Measurements from ENCODE around the gene TNFRSF12A. TPM values are rescaled to one million over a fixed set of nuclear protein-coding genes. Genes with fewer than 3 reads are reported as not detected.

The TNFRSF12A gene, protein sequence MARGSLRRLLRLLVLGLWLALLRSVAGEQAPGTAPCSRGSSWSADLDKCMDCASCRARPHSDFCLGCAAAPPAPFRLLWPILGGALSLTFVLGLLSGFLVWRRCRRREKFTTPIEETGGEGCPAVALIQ
- total RNA-seq (1 to 10 TPM in 3 of 5 experiments, under 1 TPM in 2; 0.57 to 5.9 (median 1.1) TPM), polyA plus RNA-seq (not detected), total RNA-seq (3.9 reads per million, percentile 20 among the genes with 10 or more reads in this experiment)

DNA sequence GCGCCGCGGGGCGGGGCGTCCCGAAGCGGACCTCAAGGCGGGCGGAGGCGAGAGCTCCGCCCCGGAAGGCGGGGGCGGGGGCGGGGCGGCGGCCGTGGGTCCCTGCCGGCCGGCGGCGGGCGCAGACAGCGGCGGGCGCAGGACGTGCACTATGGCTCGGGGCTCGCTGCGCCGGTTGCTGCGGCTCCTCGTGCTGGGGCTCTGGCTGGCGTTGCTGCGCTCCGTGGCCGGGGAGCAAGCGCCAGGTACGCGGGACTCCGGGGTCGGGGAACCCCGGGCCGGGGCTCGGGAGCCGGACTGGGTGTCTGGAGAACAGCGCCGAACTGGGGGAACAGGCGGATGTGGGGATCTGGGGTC lies at the start of gene TNFRSF12A:
TSS of gene TNFRSF12A (plus strand) at position 122 of the 357 bp plus-strand sequence. CDS start at position 152, 30 bp downstream.
- ATAC-seq (peak; percentile 33), DNase-seq (peak in 5 of 9 donors; percentile 26 to 80 (median 45))
- CTCF ChIA-PET = interaction anchor here (1.0 to 3.0 kb wide), 5 partner anchors 8 to 71 kb away, joined by 3 to 17 read pairs (median 5); no protein-coding TSS in a partner anchor
- Histone ChIP-seq H3K27me3 (ENCODE audit: control insufficient read depth in 2 of 2, insufficient read depth in 2 of 2, low read length in 2 of 2) (no peaks in the 10 kb centered on the region), H3K27ac (ENCODE audit: low read depth, low read length) (peak within 1 kb of the TSS; percentile 63), H3K4me1 (ENCODE audit: control insufficient read depth in 2 of 2, insufficient read depth in 2 of 2, low read length in 2 of 2) (peaks cover 36 to 43% of the 10 kb centered on the region in 2 donors), H3K9me3 (ENCODE audit: control insufficient read depth in 2 of 3, low read length in 3 of 3) (no peaks in the 10 kb centered on the region), H3K36me3 (ENCODE audit: control insufficient read depth in 2 of 3, insufficient read depth in 3 of 3, low read length in 3 of 3) (no peaks in the 10 kb centered on the region), H3K4me3 (ENCODE audit: low read length) (peak within 1 kb of the TSS; percentile 58)
- peaks cover 12 to 55% (median 46%) of the 10 kb centered on the region in 7 donors for H3K4me1 Mint-ChIP-seq
- peak within 1 kb of the TSS; percentile 72 to 98 (median 88) for H3K27ac Mint-ChIP-seq
- peaks cover 0 to 3% (median 0%) of the 10 kb centered on the region in 5 donors for H3K36me3 Mint-ChIP-seq
- H3K4me3 Mint-ChIP-seq = peak within 1 kb of the TSS; percentile 86 to 93 (median 91)
- peaks cover 0 to 17% (median 0%) of the 10 kb centered on the region in 5 donors for H3K27me3 Mint-ChIP-seq
- POLR2A ChIA-PET = interaction anchor here (1.0 to 2.6 kb wide), 8 partner anchors 9 to 114 kb away, joined by 3 to 12 read pairs (median 8); partner anchors contain the start of genes PKMYT1 and ZNF213
- no peaks in the 10 kb centered on the region for H3K9me3 Mint-ChIP-seq
- intact Hi-C loops (cut with micrococcal nuclease) = loop anchor here (1.0 to 10.0 kb wide), 9 partner anchors 8 to 1232 kb away; partner anchors contain the start of genes CEMP1 (in 1 of the 2), CLUAP1 (in 1 of the 2), FLYWCH1 (in 1 of the 2) and PDPK1 (in 1 of the 2)

DNA sequence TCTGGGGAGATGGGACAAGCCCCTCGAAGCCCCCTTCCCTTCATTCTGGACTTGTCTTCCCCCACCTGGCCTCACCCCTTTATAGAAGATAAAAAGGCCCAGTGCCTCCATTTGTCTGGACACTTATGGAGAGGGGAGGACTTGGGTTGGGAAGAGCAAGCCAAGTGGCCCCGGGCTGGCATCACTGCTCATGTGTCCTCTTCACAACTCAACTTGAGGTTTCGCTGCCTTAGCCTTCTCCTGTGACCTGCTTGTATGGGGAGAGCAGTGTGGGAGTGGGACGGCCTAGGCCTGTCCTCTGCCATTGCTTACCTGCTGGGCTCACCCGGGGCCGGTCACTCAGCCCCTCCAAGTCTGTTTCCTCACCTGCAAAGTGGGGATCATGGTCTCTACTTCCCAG lies 49.6 kb upstream of the TNFRSF12A start:
- Histone ChIP-seq H3K27ac (ENCODE audit: low read depth, low read length) (no peak overlapping the region), H3K27me3 (ENCODE audit: control insufficient read depth in 2 of 2, insufficient read depth in 2 of 2, low read length in 2 of 2) (peaks cover 0 to 21% of the 10 kb centered on the region in 2 donors), H3K9me3 (ENCODE audit: control insufficient read depth in 2 of 3, low read length in 3 of 3) (no peaks in the 10 kb centered on the region), H3K4me1 (ENCODE audit: control insufficient read depth in 2 of 2, insufficient read depth in 2 of 2, low read length in 2 of 2) (peaks cover 10 to 15% of the 10 kb centered on the region in 2 donors), H3K36me3 (ENCODE audit: control insufficient read depth in 2 of 3, insufficient read depth in 3 of 3, low read length in 3 of 3) (no peaks in the 10 kb centered on the region), H3K4me3 (ENCODE audit: low read length) (no peak overlapping the region)
- intact Hi-C loops (cut with micrococcal nuclease) = loop anchor here in 1 of 2 donors (1.0 to 2.0 kb wide), 2 partner anchors 10 to 50 kb away; partner anchors contain the start of genes PKMYT1 and TNFRSF12A
- ChIA-PET CTCF (no interaction called here), POLR2A (interaction anchor here (1.1 kb wide), 1 partner anchor 25 kb away, joined by 3 read pairs; no protein-coding TSS in a partner anchor)
- Mint-ChIP-seq H3K4me1 (peaks cover 7 to 24% (median 14%) of the 10 kb centered on the region in 7 donors), H3K9me3 (peaks cover 0 to 3% (median 0%) of the 10 kb centered on the region in 11 donors), H3K4me3 (peak overlapping the region; percentile 32 to 78 (median 52)), H3K27ac (peak overlapping the region in 2 of 9 donors; percentile 42 to 62), H3K36me3 (peaks cover 0 to 1% (median 0%) of the 10 kb centered on the region in 5 donors), H3K27me3 (peaks cover 8 to 15% (median 10%) of the 10 kb centered on the region in 5 donors)
- ATAC-seq = no peak
- DNase-seq = no peak

DNA sequence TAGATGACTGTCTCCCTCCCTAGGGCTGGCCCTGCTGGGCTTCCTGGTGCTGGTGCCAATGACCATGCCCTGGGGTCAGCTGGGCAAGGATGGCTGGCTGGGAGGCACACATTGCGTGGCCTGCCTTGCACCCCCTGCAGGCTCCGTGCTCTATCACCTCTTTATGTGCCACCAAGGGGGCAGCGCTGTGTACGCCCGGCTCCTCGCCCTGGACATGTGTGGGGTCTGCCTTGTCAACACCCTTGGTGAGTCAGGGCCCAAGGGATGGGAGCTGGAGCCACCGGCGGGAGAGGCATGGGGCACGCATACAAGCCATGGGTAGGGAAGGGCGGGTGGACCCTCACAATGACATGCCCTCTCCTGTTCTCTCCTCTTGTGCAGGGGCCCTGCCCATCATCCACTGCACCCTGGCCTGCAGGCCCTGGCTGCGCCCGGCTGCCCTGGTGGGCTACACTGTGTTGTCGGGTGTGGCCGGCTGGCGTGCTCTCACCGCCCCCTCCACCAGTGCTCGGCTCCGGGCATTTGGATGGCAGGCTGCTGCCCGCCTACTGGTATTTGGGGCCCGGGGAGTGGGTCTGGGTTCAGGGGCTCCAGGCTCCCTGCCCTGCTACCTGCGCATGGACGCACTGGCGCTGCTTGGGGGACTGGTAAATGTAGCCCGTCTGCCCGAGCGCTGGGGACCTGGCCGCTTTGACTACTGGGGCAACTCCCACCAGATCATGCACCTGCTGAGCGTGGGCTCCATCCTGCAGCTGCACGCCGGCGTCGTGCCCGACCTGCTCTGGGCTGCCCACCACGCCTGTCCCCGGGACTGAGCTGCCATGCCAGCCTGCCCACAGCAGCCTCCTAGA lies 48.8 kb upstream of the TNFRSF12A start:
- H3K4me3 Mint-ChIP-seq = peak overlapping the region in 9 of 10 donors; percentile 32 to 78 (median 55)
- H3K36me3 Mint-ChIP-seq = peaks cover 0 to 1% (median 0%) of the 10 kb centered on the region in 5 donors
- H3K27me3 Mint-ChIP-seq = peaks cover 8 to 15% (median 10%) of the 10 kb centered on the region in 5 donors
- CTCF ChIA-PET = no interaction called here
- intact Hi-C loops (cut with micrococcal nuclease) = loop anchor here in 1 of 2 donors (2.0 kb wide), 1 partner anchor 49 kb away; the partner anchor contains the start of gene TNFRSF12A
- no peak for DNase-seq
- peaks cover 6 to 7% of the 10 kb centered on the region in 2 donors for H3K4me1 ChIP-seq (ENCODE audit: control insufficient read depth in 2 of 2, insufficient read depth in 2 of 2, low read length in 2 of 2)
- no peak overlapping the region for H3K4me3 ChIP-seq (ENCODE audit: low read length)
- POLR2A ChIA-PET = no interaction called here
- H3K27ac Mint-ChIP-seq = no peak overlapping the region
- H3K27me3 ChIP-seq (ENCODE audit: control insufficient read depth in 2 of 2, insufficient read depth in 2 of 2, low read length in 2 of 2) = peaks cover 0 to 15% of the 10 kb centered on the region in 2 donors
- H3K4me1 Mint-ChIP-seq = peaks cover 5 to 22% (median 11%) of the 10 kb centered on the region in 7 donors
- ATAC-seq = no peak
- no peak overlapping the region for H3K27ac ChIP-seq (ENCODE audit: low read depth, low read length)
- H3K9me3 ChIP-seq (ENCODE audit: control insufficient read depth in 2 of 3, low read length in 3 of 3) = no peaks in the 10 kb centered on the region
- peaks cover 0 to 3% (median 0%) of the 10 kb centered on the region in 11 donors for H3K9me3 Mint-ChIP-seq
- no peaks in the 10 kb centered on the region for H3K36me3 ChIP-seq (ENCODE audit: control insufficient read depth in 2 of 3, insufficient read depth in 3 of 3, low read length in 3 of 3)

DNA sequence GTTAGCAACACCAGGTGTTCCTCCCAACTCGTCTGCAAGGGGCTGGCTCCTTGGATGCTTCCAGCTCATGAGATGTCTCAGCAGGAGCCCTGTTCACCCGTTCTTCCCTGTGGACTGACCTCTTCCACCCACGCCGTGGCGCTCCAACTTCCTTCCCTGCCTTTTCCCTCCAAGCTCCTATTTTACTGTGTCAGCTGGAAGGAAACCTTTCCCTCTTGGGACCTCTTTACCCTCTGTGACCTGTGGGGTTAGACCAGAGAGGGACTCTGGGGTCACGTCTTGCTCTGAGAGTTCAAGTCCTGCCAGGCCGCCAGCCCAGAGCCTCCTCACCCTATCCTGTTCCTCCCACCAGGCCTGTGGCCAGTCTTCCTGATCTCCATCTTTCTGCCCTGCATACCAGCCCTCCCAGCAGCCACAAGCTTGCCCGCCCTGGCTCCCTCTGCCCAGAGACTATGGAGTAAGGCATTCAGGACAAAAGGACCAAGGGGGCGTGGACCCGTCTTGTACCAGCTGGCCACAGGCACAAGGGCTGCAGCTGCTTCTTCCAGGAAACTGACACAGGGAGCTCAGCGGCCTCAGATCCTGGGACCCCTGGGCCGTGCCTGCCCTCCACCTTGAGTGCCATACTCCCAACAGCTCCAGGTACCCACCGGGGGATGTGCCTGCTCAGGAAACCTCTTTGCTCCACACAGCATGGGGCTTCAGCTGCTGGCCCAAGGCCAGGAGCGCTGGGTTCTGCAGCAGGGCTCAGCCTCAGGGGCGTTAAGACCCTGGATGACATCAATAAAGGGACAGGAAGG lies 48.0 kb upstream of the TNFRSF12A start:
- H3K4me3 Mint-ChIP-seq = peak overlapping the region in 3 of 10 donors; percentile 32 to 68 (median 53)
- H3K36me3 ChIP-seq (ENCODE audit: control insufficient read depth in 2 of 3, insufficient read depth in 3 of 3, low read length in 3 of 3) = no peaks in the 10 kb centered on the region
- H3K9me3 Mint-ChIP-seq = peaks cover 0 to 3% (median 0%) of the 10 kb centered on the region in 11 donors
- ChIA-PET POLR2A (interaction anchor here (1.0 kb wide), 1 partner anchor 9 kb away, joined by 3 read pairs; no protein-coding TSS in a partner anchor), CTCF (interaction anchor here (0.9 to 1.2 kb wide), 2 partner anchors 11 to 12 kb away, joined by 3 to 4 read pairs; no protein-coding TSS in a partner anchor)
- H3K4me1 ChIP-seq (ENCODE audit: control insufficient read depth in 2 of 2, insufficient read depth in 2 of 2, low read length in 2 of 2) = peaks cover 6 to 7% of the 10 kb centered on the region in 2 donors
- peaks cover 8 to 15% (median 9%) of the 10 kb centered on the region in 5 donors for H3K27me3 Mint-ChIP-seq
- ATAC-seq (no peak), DNase-seq (no peak)
- H3K4me1 Mint-ChIP-seq = peaks cover 5 to 22% (median 11%) of the 10 kb centered on the region in 7 donors
- no peaks in the 10 kb centered on the region for H3K9me3 ChIP-seq (ENCODE audit: control insufficient read depth in 2 of 3, low read length in 3 of 3)
- peak overlapping the region in 1 of 9 donors; percentile 42 for H3K27ac Mint-ChIP-seq
- intact Hi-C loops (cut with micrococcal nuclease) = loop anchor here in 1 of 2 donors (2.0 kb wide), 1 partner anchor 49 kb away; the partner anchor contains the start of gene TNFRSF12A
- no peak overlapping the region for H3K27ac ChIP-seq (ENCODE audit: low read depth, low read length)
- no peak overlapping the region for H3K4me3 ChIP-seq (ENCODE audit: low read length)
- peaks cover 0 to 15% of the 10 kb centered on the region in 2 donors for H3K27me3 ChIP-seq (ENCODE audit: control insufficient read depth in 2 of 2, insufficient read depth in 2 of 2, low read length in 2 of 2)
- H3K36me3 Mint-ChIP-seq = peaks cover 0 to 4% (median 0%) of the 10 kb centered on the region in 5 donors

DNA sequence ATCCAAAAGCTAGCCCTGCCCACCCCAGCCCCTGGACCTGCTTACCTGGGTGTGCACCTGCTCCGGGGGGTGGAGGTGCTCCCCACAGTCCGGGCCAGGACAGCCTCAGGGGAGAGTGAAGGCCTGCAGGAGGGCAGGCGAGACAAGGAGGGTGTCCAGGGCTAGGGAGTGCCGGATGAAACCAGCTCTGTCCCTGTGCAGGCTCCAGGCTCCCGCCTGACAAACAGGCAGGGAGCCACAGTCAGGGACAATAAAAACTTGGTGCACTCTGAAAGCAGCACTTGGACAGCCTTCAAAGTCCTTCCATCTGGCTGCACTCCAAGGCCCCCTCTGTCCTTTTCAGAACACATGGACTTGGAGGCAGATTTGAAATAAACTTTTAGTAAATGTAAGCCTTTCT lies 47.1 kb upstream of the TNFRSF12A start:
- ChIA-PET CTCF (interaction anchor here (1.2 kb wide), 1 partner anchor 11 kb away, joined by 4 read pairs; no protein-coding TSS in a partner anchor), POLR2A (interaction anchor here (1.0 kb wide), 1 partner anchor 8 kb away, joined by 3 read pairs; no protein-coding TSS in a partner anchor)
- ATAC-seq = no peak
- Histone ChIP-seq H3K27me3 (ENCODE audit: control insufficient read depth in 2 of 2, insufficient read depth in 2 of 2, low read length in 2 of 2) (peaks cover 0 to 8% of the 10 kb centered on the region in 2 donors), H3K4me3 (ENCODE audit: low read length) (no peak overlapping the region), H3K9me3 (ENCODE audit: control insufficient read depth in 2 of 3, low read length in 3 of 3) (no peaks in the 10 kb centered on the region), H3K27ac (ENCODE audit: low read depth, low read length) (no peak overlapping the region), H3K36me3 (ENCODE audit: control insufficient read depth in 2 of 3, insufficient read depth in 3 of 3, low read length in 3 of 3) (no peaks in the 10 kb centered on the region), H3K4me1 (ENCODE audit: control insufficient read depth in 2 of 2, insufficient read depth in 2 of 2, low read length in 2 of 2) (peaks cover 6 to 7% of the 10 kb centered on the region in 2 donors)
- Mint-ChIP-seq H3K4me3 (no peak overlapping the region), H3K27ac (no peak overlapping the region), H3K36me3 (peaks cover 0 to 4% (median 0%) of the 10 kb centered on the region in 5 donors), H3K27me3 (peaks cover 5 to 12% (median 6%) of the 10 kb centered on the region in 5 donors), H3K4me1 (peaks cover 5 to 26% (median 10%) of the 10 kb centered on the region in 7 donors), H3K9me3 (peaks cover 0 to 3% (median 0%) of the 10 kb centered on the region in 11 donors)
- intact Hi-C loops (cut with micrococcal nuclease) = no loop called here
- DNase-seq = no peak
